ENCODE data around the gene OR56A1.

Gene OR56A1

GRCh38 chr11:6013042-6013441 is 17.5 kb downstream of the OR56A1 start:
- no peak for TF ChIP-seq CTCF (IDR thresholded peaks at IDR 0.05; ENCODE audit: low read length, missing control alignments)
- H3K4me3 ChIP-seq (replicated peaks; ENCODE audit: low read depth, low read length) = no peak overlapping the region
- DNase-seq (ENCODE audit: low read depth) = no peak

GRCh38 chr11:6012035-6012668 is 18.4 kb downstream of the OR56A1 start:
- no peak for TF ChIP-seq CTCF (IDR thresholded peaks at IDR 0.05; ENCODE audit: low read length, missing control alignments)
- no peak for DNase-seq (ENCODE audit: low read depth)
- H3K4me3 ChIP-seq (replicated peaks; ENCODE audit: low read depth, low read length) = no peak overlapping the region

GRCh38 chr11:6006846-6007245 is 23.7 kb downstream of the OR56A1 start, which contains the start of gene OR56A4:
Gene OR56A4, minus strand, starts transcription at chr11:6006946. Its CDS starts 3,954 bp downstream, at chr11:6002992.
- H3K4me3 ChIP-seq (replicated peaks; ENCODE audit: low read depth, low read length) = no peak within 1 kb of the TSS
- no peak for TF ChIP-seq CTCF (IDR thresholded peaks at IDR 0.05; ENCODE audit: low read length, missing control alignments)
- DNase-seq (ENCODE audit: low read depth) = no peak

GRCh38 chr11:6006395-6006794 is 24.2 kb downstream of the OR56A1 start:
- DNase-seq (ENCODE audit: low read depth) = no peak
- no peak for TF ChIP-seq CTCF (IDR thresholded peaks at IDR 0.05; ENCODE audit: low read length, missing control alignments)
- no peak overlapping the region for H3K4me3 ChIP-seq (replicated peaks; ENCODE audit: low read depth, low read length)

- no peak overlapping the region for H3K4me3 ChIP-seq (replicated peaks; ENCODE audit: low read depth, low read length)
- no peak for TF ChIP-seq CTCF (IDR thresholded peaks at IDR 0.05; ENCODE audit: low read length, missing control alignments)
- DNase-seq (ENCODE audit: low read depth) = no peak
Measured at GRCh38 chr11:6002202-6002699, 28.3 kb downstream of the OR56A1 start.

- no peak for TF ChIP-seq CTCF (IDR thresholded peaks at IDR 0.05; ENCODE audit: low read length, missing control alignments)
- H3K4me3 ChIP-seq (replicated peaks; ENCODE audit: low read depth, low read length) = no peak overlapping the region
Measured at GRCh38 chr11:5994791-5995190, 35.8 kb downstream of the OR56A1 start.

More at GRCh38 chr11:5994791-5995190, 35.8 kb downstream of the OR56A1 start:
- no peak for DNase-seq (ENCODE audit: low read depth)

Measured in fibroblast of pulmonary artery (primary cell).